Neural progenitor cell (in vitro differentiated cells): ENCODE results near the gene PPP3R1. TPM values are rescaled to one million over a fixed set of nuclear protein-coding genes. Genes with fewer than 3 reads are reported as not detected.

Source experiments
- DNase-seq: peaks from one replicate; pipeline ENCODE4 v3.0.0-alpha.2; 2016; ENCODE audit warnings: low spot score
- H2AFZ ChIP-seq: fragments of 200-600 bp; sonication (generic); replicated peaks from 2 replicates; pipeline ENCODE4 v1.6.1; 2016; ENCODE audit warnings: antibody characterized with exemption
- H3F3A ChIP-seq: fragments of 200-600 bp; sonication (generic); 2 replicates; pipeline ENCODE4 v1.6.1; 2016; ENCODE audit warnings: antibody characterized with exemption, low read depth
- H3K27ac ChIP-seq: fragments of 200-600 bp; sonication (generic); 2 replicates; pipeline ENCODE4 v1.5.1; 2016; ENCODE audit warnings: mild to moderate bottlenecking
- H3K27me3 ChIP-seq: fragments of 200-600 bp; sonication (generic); 2 replicates; pipeline ENCODE4 v1.6.1; 2016; ENCODE audit warnings: mild to moderate bottlenecking, moderate library complexity
- H3K36me3 ChIP-seq: fragments of 200-600 bp; sonication (generic); 2 replicates; pipeline ENCODE4 v1.5.1; 2016
- H3K4me1 ChIP-seq: fragments of 200-600 bp; sonication (generic); 2 replicates; pipeline ENCODE4 v1.6.1; 2016; ENCODE audit warnings: mixed run types
- H3K4me2 ChIP-seq: fragments of 200-600 bp; sonication (generic); 2 replicates; pipeline ENCODE4 v1.6.1; 2016
- H3K4me3 ChIP-seq: fragments of 200-600 bp; sonication (generic); 2 replicates; pipeline ENCODE4 v1.5.1; 2016
- H3K79me2 ChIP-seq: fragments of 200-600 bp; sonication (generic); 2 replicates; pipeline ENCODE4 v1.6.1; 2016; ENCODE audit warnings: low read depth
- H3K9ac ChIP-seq: fragments of 200-600 bp; sonication (generic); 2 replicates; pipeline ENCODE4 v1.6.1; 2016
- H3K9me3 ChIP-seq: fragments of 200-600 bp; sonication (generic); 2 replicates; pipeline ENCODE4 v1.5.1; 2016; ENCODE audit warnings: low read depth
- H4K20me1 ChIP-seq: fragments of 200-600 bp; sonication (generic); 2 replicates; pipeline ENCODE4 v1.6.1; 2016; ENCODE audit warnings: low read depth
- H3K27ac Mint-ChIP-seq: 3 replicates; pipeline ENCODE4 v1.8.0; 2021; ENCODE audit warnings: mixed read lengths
- H3K27me3 Mint-ChIP-seq: 2 replicates; pipeline ENCODE4 v1.8.0; 2022; ENCODE audit warnings: low read depth, mild to moderate bottlenecking, inconsistent platforms, moderate library complexity, mixed read lengths; ENCODE audit not compliant: insufficient read depth
- H3K36me3 Mint-ChIP-seq: 3 replicates; pipeline ENCODE4 v1.8.0; 2021; ENCODE audit warnings: mixed read lengths
- H3K4me1 Mint-ChIP-seq: 3 replicates; pipeline ENCODE4 v1.8.0; 2021; ENCODE audit warnings: mixed read lengths
- H3K4me3 Mint-ChIP-seq: 3 replicates; pipeline ENCODE4 v1.8.0; 2021; ENCODE audit warnings: mild to moderate bottlenecking, moderate library complexity, mixed read lengths
- H3K9me3 Mint-ChIP-seq: 3 replicates; pipeline ENCODE4 v1.8.0; 2020; ENCODE audit warnings: mixed read lengths
- CTCF ChIP-seq: fragments of 200-600 bp; sonication (generic); IDR thresholded peaks from 2 replicates; pipeline ENCODE4 v1.5.1; 2017; ENCODE audit warnings: antibody characterized with exemption, mild to moderate bottlenecking
- EZH2 ChIP-seq: fragments of 200-600 bp; sonication (generic); IDR thresholded peaks from 2 replicates; pipeline ENCODE4 v1.6.1; 2017; ENCODE audit warnings: antibody characterized with exemption, mild to moderate bottlenecking, moderate library complexity
- EZH2phosphoT487 ChIP-seq: fragments of 200-600 bp; sonication (generic); IDR thresholded peaks from 2 replicates; pipeline ENCODE4 v1.6.1; 2017; ENCODE audit warnings: antibody characterized with exemption
- total RNA-seq: library from RNA; depleted of rRNA; stranded (reverse); fragments of >200 nt; gene quantifications from 2 replicates; pipeline ENCODE4 v1.2.3, GENCODE V29; 2015; ENCODE audit warnings: low replicate concordance

PPP3R1 gene
- total RNA-seq, 1 donor from 2014 or later = 41.4 TPM

GRCh38 chr2:68294187-68294586, 41.9 kb upstream of the PPP3R1 start:
- TF ChIP-seq EZH2 (no peak), CTCF (peak; percentile 17), EZH2phosphoT487 (no peak)
- H3K9ac ChIP-seq = no peak overlapping the region
- no peaks in the 10 kb centered on the region for H3K9me3 ChIP-seq
- H3F3A ChIP-seq = no peaks in the 10 kb centered on the region
- no peak overlapping the region for H3K27ac ChIP-seq
- peaks cover 2% of the 10 kb centered on the region for H3K27me3 Mint-ChIP-seq
- no peak overlapping the region for H3K4me3 ChIP-seq
- no peak overlapping the region for H3K4me2 ChIP-seq
- no peak overlapping the region for H2AFZ ChIP-seq
- H4K20me1 ChIP-seq = no peaks in the 10 kb centered on the region
- no peaks in the 10 kb centered on the region for H3K36me3 Mint-ChIP-seq
- no peaks in the 10 kb centered on the region for H3K79me2 ChIP-seq
- no peaks in the 10 kb centered on the region for H3K27me3 ChIP-seq
- no peaks in the 10 kb centered on the region for H3K9me3 Mint-ChIP-seq
- H3K36me3 ChIP-seq = no peaks in the 10 kb centered on the region
- no peak for DNase-seq
- no peak overlapping the region for H3K27ac Mint-ChIP-seq
- H3K4me3 Mint-ChIP-seq = no peak overlapping the region
- H3K4me1 ChIP-seq = no peaks in the 10 kb centered on the region
- no peaks in the 10 kb centered on the region for H3K4me1 Mint-ChIP-seq

GRCh38 chr2:68293755-68294154, 41.4 kb upstream of the PPP3R1 start:
- Mint-ChIP-seq H3K27me3 (peaks cover 2% of the 10 kb centered on the region), H3K9me3 (no peaks in the 10 kb centered on the region)
- DNase-seq = no peak

GRCh38 chr2:68293024-68293423, 40.7 kb upstream of the PPP3R1 start:
- Histone ChIP-seq H3K36me3 (no peaks in the 10 kb centered on the region), H3K9ac (no peak overlapping the region), H3F3A (no peaks in the 10 kb centered on the region), H3K9me3 (no peaks in the 10 kb centered on the region), H3K4me1 (no peaks in the 10 kb centered on the region), H3K79me2 (no peaks in the 10 kb centered on the region), H4K20me1 (no peaks in the 10 kb centered on the region), H3K4me3 (no peak overlapping the region), H3K4me2 (no peak overlapping the region), H3K27me3 (no peaks in the 10 kb centered on the region), H3K27ac (no peak overlapping the region), H2AFZ (no peak overlapping the region)
- Mint-ChIP-seq H3K27me3 (peaks cover 2% of the 10 kb centered on the region), H3K4me3 (no peak overlapping the region), H3K9me3 (no peaks in the 10 kb centered on the region), H3K27ac (no peak overlapping the region), H3K4me1 (peaks cover 7% of the 10 kb centered on the region), H3K36me3 (no peaks in the 10 kb centered on the region)
- TF ChIP-seq CTCF (no peak), EZH2phosphoT487 (no peak), EZH2 (no peak)
- DNase-seq = no peak

More at GRCh38 chr2:68293755-68294154, 41.4 kb upstream of the PPP3R1 start:
- H4K20me1 ChIP-seq = no peaks in the 10 kb centered on the region
- H3K27me3 ChIP-seq = no peaks in the 10 kb centered on the region
- H3K27ac ChIP-seq = no peak overlapping the region
- Mint-ChIP-seq H3K4me3 (no peak overlapping the region), H3K36me3 (no peaks in the 10 kb centered on the region), H3K4me1 (peaks cover under 1% of the 10 kb centered on the region), H3K27ac (no peak overlapping the region)
- H3K79me2 ChIP-seq = no peaks in the 10 kb centered on the region
- no peak for TF ChIP-seq EZH2phosphoT487
- TF ChIP-seq EZH2 = no peak
- TF ChIP-seq CTCF = no peak
- no peaks in the 10 kb centered on the region for H3F3A ChIP-seq
- H3K4me1 ChIP-seq = no peaks in the 10 kb centered on the region
- no peak overlapping the region for H2AFZ ChIP-seq
- H3K9ac ChIP-seq = no peak overlapping the region
- no peak overlapping the region for H3K4me3 ChIP-seq
- no peaks in the 10 kb centered on the region for H3K36me3 ChIP-seq
- H3K4me2 ChIP-seq = no peak overlapping the region
- no peaks in the 10 kb centered on the region for H3K9me3 ChIP-seq
